Umbilical cord (tissue), 2 donors: ENCODE data around the gene GTF3A. TPM values are rescaled to one million over a fixed set of nuclear protein-coding genes. Genes with fewer than 3 reads are reported as not detected.
A peak's percentile ranks its signal among the peaks of the same experiment; 100 is the strongest.
"Not testable (repeated sequence)": the region's sequence is repeated elsewhere in the genome, so short reads cannot be mapped to it uniquely, and the experiment has no call there.

ENCODE experiments used
- DNase-seq: peaks from one replicate; pipeline ENCODE4 v3.0.0-alpha.2; 2015; ENCODE audit warnings: low spot score
- total RNA-seq: library from RNA; depleted of rRNA; stranded (reverse); fragments of >200 nt; gene quantifications from one replicate; pipeline ENCODE4 v1.2.3, GENCODE V29; 2014; ENCODE audit warnings: low replicate concordance; ENCODE audit not compliant: insufficient read depth

The GTF3A gene
- 79.7 TPM for total RNA-seq

DNA sequence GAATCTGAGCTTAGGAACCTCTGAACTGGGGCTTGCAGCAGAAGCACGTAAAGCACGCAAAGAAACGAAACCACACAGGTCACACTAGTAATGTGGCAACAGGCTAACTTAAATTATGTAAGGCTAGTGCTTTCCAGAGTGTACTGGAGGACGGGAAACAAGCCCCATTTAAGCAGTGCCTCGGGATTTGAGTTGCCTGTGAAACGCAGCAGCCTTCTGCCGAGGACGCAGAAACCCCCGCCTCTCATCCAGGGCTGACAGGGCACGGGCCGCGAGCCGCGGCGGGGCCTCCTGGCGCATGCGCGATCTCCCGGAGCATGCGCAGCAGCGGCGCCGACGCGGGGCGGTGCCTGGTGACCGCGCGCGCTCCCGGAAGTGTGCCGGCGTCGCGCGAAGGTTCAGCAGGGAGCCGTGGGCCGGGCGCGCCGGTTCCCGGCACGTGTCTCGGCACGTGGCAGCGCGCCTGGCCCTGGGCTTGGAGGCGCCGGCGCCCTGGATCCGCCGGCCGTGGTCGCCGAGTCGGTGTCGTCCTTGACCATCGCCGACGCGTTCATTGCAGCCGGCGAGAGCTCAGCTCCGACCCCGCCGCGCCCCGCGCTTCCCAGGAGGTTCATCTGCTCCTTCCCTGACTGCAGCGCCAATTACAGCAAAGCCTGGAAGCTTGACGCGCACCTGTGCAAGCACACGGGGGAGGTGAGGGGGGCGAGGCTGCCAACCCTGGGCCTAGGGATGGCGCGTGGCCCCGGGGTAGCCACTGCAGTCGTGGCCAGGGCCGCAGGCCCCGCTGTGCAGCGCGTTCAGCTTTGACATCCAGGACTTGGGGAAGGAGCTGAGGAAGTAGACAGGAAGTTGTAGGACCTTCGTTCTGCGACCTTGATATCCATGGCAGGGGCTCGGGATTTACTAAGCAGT, at the start of gene GTF3A:
GTF3A (plus strand) TSS at position 374 of the 912 bp plus-strand sequence.
- DNase-seq, result peak; percentile 90

DNA sequence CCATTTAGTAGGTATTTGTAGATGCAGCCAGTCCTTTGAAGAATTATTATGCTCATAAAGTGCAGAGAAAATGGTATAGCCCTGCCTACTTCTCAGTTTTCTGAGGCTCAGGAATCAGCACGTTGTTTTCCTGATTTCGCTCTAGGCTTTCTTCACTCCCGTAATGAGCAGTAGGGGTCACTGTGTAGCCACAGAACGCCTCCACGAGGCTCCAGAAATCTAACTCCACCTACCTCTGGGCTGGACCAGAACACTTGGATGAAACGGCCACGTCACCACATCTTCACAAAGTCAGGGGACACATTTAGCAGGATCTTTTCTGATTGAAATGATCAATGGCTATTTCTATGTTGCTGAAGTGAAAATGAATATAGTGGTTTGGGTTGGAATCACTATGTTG, 49.8 kb upstream of the GTF3A start:
- peak; percentile 75 for DNase-seq

DNA sequence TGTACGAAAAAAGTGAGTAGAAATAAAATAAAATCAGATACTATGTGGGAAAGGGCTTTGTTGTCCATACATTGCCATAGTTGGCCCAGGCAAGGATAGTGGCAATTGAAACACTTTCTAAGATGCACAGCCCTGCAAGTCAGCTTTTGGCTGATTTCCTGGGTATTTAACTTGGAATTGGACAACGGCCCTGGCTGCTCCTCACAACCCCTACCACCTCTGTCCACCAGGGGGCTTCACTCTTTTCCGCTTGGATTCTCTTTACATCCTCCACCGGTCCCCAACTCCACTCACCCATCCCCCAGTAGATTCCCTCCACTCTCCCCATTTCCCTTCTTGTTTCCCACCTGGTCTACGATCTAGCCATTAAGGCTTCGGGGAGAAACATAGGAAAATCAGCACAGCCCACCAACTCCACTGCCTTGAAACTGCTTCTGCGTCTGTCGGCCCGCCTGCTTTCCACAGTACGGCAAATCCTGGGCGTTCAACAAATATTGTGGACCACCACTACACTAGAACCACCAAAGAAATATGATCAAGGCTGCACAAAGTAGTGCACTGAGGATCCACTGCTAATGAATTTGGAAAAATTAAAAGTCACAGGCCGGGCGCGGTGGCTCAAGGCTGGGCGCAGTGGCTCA, 48.6 kb upstream of the GTF3A start:
- DNase-seq, result peak; percentile 59

DNA sequence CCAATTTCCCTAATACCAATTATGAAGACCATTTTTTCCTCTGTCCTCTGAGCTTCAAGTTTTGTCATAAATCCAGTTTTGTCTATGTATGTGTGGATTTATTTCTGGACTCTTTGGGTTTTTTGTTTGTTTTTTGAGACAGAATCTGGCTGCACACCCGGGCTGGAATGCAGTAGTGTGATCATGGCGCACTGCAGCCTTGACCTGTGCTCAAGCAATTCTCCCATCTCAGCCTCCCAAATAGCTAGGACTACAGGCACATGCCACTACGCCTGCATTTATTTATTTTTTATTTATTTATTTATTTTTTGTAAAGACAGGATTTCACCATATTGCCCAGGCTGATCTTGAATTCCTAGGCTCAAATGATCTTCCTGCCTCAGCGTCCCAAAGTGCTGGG, 45.3 kb upstream of the GTF3A start:
- no peak for DNase-seq

DNA sequence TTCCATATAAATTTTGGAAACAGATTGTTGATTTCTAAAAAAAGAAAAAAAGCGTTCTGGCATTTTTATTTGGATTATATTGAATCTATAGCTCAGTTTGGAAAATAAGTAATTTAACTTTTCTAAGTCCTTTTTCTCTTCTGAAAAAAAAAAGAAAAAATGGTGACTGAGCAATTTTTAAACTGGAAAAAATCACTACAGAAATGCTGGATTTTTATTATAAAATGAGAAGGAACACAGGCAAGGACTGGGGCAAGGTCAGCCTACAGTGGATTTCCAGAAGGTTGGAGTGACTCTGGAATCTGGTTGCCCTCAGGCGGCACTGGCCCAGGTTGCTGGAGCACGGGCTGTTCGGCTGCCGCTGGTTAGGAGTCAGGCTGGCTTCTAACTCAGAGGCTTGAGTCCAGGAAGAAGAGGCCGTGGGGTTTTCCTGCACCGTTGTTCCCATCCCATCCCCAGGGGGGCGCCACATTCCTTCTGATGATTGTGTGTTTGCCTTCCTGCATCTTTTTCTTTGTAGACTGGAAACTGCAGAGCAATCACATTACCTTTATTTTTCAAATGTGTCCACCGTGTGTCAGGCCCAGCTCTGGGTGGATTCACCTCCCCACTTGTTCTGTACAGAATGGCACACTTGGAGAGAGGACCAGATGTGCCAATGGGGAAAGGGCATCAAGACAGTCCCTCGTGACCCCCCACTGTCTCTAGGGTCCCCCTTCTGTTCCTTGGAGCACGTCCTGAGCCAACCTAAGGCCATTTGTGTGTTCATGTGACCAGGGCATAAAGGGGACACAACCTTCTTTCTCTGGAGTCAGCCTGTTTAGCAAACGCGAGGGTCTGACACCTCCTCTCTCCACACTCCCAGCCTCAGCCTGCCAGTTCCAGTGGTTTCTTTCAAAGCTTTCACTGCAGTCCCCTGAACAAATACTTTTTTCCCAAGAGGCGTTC, 44.5 kb upstream of the GTF3A start:
- peak; percentile 39 for DNase-seq

DNA sequence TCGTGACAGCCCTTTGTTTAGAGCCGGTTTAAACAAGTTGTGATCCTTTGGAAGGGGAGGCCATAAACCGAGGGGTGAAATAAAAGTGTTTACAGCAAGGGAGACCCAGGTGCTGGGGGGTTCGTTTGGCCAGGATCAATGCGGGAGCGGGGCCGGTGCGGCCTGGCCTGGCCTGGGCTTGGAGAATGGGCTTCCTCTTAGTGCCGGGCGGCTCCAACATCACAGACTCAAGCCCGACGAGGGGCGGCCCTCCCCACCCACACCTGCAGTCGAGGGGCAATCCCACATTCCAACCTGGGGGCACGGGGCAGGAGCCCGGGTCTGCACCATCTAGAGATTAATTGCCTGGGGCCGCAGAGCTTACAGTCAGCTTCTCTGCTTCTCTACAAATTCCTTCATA, 42.8 kb upstream of the GTF3A start:
- no peak for DNase-seq

DNA sequence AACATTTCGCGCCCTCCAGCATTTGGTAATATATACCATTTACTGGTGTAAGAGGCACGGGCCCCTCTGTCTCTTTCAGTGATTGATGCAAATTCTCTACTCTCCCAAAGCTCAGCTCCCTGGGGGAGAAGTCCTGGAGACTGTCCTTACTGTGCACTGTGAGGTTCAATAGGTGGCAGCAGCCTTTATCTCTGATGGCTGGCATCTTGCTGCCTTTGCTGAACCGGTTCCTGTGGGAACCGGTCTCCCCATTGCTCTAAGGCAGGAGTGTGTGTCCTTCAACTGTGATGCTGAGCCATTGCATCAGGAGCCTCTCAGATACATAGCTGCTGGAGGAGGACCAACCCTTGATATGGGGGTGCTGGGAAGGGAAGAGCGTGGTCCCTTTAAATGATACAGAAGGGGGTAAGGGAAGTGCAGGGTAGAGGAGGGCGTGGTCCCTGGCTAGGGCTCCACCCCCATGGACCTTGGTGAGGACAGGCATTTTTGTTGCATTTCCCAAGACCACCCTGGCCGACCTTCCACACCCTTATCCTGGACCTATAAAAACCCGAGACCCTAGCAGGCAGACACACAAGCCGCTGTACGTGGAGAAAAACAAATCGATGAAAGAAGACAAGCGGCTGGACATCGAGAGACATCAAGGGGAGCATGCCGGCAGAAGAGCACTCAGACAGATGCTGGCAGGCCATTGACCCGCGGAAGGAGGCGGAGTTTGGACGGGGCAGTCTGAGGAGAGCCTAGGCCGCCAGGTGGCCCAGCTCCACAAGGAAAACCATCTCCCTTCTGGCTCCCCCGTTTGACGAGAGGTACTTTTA, 41.1 kb upstream of the GTF3A start:
- DNase-seq, result peak; percentile 12

DNA sequence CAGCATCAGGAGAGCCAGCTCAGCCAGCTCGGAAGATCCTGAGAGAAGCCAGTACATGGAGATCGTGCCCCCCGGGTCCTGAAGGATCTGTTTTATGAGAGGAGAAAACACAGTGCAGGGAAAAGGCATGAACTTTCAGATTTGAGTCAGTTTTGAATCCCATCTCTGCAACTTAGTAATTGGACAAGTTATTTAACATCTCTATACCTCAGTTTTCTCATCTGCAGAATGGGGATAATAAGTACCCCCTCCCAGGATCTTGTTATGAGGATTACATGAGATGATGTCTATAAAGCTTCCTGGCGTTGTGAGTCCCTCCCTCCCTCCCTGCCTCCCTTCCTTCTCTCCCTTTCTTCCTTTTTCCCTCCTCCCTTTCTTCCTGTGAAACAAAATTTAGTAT, 40.1 kb upstream of the GTF3A start:
- DNase-seq, result no peak

DNA sequence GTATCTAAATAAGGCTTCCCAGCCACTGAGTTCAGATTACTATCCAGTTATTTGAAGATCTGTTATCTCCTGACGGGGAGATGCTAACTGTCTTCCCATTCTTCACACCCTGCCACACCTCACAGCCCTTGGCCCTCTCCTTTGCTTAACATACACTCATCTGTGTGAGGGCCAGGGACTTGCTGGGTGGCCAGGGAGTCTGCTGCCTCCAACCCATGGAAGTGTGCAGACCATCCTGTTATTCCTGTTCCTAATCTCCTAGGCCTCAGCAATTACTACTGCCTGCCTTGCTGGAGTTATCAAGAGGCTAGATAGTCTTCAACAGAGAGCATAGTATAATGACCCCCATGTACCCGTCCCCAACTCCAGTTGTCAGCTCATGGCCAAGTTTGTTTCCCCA, 36.2 kb upstream of the GTF3A start:
- no peak for DNase-seq

DNA sequence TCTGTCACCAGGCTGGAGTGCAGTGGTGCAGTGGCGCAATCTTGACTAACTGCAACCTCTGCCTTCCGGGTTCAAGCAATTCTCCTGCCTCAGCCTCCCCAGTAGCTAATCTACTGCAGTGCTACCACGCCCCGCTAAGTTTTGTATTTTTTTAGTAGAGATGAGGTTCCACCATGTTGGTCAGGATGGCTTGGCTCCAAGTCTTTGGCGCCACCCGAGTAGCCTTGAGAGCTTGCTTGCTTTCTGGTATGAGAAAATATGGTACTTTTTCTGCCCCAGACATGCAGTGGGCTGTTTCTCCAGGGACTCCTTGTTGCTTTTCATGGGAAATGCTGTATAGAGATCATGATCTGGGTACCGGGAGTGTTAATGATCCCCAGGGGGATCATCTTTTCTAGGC, 34.5 kb upstream of the GTF3A start:
- no peak for DNase-seq

DNA sequence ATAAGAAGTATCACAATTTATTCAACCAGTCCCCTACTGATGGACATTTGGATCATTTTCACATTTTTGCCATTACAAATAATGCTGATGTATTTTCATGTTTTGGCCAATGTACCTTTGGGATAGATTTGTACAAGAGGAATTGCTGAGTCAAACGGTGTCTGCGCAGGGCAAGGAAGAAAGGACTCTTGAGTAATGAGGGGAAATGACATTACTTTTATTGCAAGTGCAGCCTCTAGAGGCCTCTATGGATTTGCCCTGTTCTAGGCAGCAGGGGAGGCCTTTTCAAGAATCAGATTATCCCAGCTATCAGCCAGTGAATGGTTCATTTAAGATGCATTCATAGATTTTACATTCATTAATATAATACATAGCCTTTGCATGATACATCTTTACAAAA, 32.9 kb upstream of the GTF3A start:
- no peak for DNase-seq

DNA sequence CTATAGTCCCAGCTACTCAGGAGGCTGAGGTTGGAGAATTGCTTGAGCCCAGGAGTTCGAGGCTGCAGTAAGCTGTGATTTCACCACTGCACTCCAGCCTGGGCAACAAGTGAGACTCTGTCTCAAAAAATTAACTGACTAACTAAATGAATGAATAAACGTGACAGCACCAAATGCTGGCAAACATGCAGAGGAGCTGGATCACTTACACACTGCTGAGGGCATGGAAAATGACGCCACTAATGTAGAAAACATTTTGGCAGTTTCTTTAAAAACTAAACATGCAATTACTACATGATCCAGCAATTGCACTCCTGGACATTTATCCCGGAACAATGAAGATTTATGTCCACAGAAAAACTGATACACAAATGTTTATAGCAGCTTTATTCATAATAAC, 31.3 kb upstream of the GTF3A start:
- no peak for DNase-seq

DNA sequence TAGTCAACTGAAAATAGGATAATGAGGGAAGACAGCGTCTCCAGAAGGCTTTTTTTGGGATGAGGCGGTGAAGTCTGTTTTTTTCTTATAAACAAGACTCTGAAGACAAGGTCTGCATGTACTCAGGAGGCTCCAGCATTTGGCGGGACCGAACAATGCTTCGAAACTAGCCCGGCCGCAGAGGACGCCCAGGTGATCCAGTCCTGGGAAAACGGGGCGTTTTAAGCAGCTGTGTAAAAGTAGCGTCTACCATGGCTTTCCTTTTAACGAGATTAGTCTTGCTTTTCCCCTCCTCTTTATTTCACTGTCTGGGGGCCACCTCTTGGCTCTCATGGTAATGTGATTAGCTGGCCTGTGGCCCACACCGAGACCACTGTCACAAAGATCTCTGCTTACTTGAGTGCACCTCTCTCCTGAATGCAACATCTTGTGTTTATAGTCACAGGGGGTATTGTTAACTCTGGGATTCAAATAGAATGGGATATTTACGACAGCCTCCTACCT, 29.4 kb upstream of the GTF3A start:
- DNase-seq, result no peak

DNA sequence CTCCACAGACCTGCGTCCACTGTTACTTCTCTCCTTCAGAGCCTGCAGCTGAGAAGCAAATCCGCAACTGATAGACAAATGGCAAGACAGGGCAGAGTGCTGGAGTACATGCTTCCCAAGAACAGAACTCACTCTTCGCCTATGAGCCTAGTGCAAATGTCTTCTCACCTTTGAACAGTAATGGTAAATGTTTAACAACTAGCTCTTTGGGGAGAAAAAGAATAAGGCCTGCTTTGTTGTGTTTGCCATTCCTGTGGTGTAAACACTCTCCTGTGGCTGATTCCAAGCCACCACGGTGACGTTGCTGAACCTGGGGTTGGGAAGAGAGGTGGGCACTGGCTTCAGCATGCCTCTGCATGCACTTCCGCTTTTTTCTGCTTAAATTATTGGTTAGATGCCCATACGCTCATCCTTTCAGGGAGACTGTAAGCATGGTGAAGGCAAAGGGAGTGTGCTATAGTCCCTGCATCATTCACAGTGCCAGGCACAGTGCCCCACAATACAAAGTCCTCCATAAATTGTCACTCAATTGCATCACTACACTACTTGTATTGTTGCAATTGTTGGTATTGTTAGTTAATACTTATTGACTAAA, 28.1 kb upstream of the GTF3A start:
- DNase-seq, result no peak

DNA sequence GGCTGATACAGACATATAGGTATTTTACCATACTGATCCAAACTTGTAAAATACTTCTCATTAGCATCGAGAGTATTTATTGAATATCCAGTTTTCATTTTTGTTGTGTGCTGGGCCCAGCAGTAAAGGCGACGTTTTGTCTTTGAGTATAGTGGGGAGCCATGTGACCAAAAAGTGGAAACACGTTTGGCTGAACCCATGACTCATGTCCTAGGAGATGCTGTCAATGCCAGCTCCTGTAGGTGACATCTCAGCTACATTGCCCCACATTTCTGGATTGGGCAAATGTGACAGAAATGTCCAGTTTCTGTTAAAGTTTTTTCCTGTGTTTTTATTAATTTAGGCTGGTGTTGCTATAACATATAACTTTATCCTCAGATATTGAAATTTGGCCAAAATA, 26.1 kb upstream of the GTF3A start:
- no peak for DNase-seq

DNA sequence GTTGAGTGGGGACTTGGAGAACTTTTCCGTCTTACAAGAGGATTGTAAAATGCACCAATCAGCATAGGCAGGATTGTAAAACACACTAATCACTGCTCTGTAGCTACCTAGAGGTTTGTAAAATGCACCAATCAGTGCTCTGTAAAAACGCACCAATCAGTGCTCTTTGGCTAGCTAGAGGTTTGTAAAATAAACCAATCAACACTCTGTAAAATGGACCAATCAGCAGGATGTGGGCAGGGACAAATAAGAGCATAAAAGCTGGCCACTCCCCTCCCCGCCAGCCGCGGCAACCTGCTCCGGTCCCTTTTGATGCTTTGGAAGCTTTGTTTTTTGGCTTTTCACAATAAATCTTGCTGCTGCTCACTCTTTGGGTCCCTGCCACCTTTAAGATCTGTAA, 24.0 kb upstream of the GTF3A start:
- not testable (repeated sequence) for DNase-seq

DNA sequence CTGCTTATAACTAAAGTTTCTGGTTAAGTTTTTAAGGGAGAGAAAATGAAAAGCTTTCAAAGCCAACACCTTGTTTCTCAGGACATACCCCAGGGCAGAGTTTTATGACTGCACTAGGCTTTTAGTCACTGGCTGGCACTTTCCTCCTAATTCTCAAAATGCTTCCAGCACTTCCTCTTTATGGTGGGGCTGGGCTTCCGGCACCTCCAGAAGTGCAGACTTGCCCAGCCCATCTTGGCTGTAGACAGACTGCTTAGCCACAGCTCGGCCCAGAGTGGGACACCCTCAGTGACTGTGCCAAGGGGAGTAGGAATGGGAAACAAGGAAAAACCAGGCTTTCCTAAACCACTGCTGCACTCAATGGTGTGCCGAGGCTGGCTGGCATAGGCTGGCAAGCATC, 23.2 kb upstream of the GTF3A start:
- peak; percentile 7 for DNase-seq

DNA sequence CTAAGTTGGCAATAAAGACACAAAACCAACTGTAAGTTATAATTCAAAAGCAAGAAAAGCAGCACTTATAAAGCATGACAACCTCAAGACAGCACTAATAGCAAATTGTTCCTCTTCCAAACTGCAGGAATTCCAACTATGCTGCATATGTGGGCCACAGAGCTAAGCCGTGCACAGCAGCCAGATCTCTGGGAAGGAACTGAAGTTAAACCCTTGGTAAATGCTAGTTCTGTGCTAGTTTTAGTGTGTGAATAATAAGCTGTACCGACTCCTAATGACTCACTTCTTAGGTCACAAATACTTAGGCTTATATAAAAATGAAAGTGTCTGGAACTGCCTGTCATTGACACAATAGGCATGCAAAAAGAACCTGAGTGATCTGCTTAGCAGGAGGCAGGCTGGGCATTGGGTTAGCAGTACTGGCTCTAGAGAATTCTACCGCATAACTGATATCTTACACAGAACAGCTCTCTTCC, 21.2 kb upstream of the GTF3A start:
- DNase-seq, result peak; percentile 84

DNA sequence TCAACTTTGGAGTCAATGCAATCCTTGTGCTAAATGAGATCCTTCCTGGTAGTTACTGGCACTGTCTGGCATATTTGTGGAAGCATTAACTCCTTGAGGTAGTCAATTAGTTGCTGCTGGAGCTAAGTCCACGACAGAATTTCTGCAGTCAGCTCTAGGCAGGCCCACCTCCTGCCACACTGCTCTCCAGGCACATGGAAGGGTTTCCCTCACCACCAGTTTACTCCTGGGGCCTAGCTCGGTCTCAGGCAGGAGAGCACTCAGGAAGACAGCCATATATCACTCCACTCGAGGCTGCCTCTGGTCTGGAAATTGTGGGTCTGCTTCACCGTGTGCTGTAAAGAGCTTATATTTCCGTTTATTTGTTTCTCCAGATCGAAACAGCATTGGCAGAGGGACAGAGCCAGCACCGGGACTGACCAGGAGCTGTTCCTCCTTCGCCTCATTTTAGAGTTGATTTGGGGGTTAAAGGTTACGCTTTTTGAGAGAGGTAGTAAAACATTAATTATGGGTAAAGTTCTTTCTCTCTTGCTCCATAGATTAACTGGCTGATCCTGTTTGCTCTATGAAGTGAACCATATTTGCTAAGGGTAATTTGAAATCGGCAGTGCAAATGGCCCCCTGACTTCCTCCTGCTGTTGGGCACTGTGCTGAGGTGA, 20.6 kb upstream of the GTF3A start:
- DNase-seq, result peak; percentile 16

DNA sequence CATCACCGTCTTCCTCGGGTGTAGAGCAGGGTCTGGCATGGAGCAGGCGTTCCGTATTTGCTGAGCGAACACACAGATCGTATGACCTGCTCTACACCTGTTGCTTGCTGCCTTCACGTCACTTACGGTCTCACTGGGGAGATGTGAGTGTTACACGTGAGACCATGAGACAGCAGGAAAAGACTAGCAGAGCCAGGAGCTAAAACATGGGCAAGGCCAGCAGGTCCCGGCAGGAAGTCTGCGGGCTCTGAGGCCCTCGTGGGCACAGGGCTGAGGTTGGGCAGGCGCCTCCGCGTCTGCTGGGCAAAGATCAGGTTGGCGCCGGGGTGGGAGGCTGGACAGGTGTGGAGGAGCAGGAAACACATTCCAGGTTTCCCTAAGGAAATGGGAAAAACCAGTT, 19.7 kb upstream of the GTF3A start:
- DNase-seq, result no peak
